K562 (cell line): ENCODE data around the gene RBM34. TPM values are rescaled to one million over a fixed set of nuclear protein-coding genes. Genes with fewer than 3 reads are reported as not detected.

Source experiments
- CEBPG ChIP-seq, 3 experiments: fragments of 200-800 bp in 1 of 3; sonication (Bioruptor generic) in 1 of 3; sonication (generic) in 1 of 3; formaldehyde crosslinking in 1 of 3; IDR thresholded peaks in 2 of 3; conservative IDR thresholded peaks in 1 of 3; 2 replicates each; pipeline versions ENCODE4 v1.6.1 to v1.8.0; 2016 to 2022; ENCODE audit warnings: missing compliant biosample characterization in 2 of 3, missing genetic modification characterization in 2 of 3, mild to moderate bottlenecking in 1 of 3, missing genetic modification reagents in 1 of 3
- CREB3 ChIP-seq: fragments of 450-650 bp; conservative IDR thresholded peaks from 2 replicates; pipeline ENCODE4 v1.6.1; 2016; ENCODE audit warnings: missing genetic modification characterization, low read depth, mild to moderate bottlenecking, missing compliant biosample characterization, moderate library complexity
- MBD2 ChIP-seq: sonication (generic); IDR thresholded peaks from 2 replicates; pipeline ENCODE4 v1.6.1; 2016; ENCODE audit warnings: low read depth, borderline replicate concordance
- MLLT1 ChIP-seq, 2 experiments: fragments of 450-650 bp; IDR thresholded peaks; 2 replicates each; pipeline ENCODE4 v1.6.1; 2016
- NR2C1 ChIP-seq, 2 experiments: fragments of 450-650 bp; IDR thresholded peaks; 2 replicates each; pipeline ENCODE4 v1.6.1; 2017; ENCODE audit warnings: mild to moderate bottlenecking in 2 of 2, antibody characterized with exemption in 1 of 2, inconsistent platforms in 1 of 2, missing compliant biosample characterization in 1 of 2, missing genetic modification characterization in 1 of 2
- STAG1 ChIP-seq: sonication (generic); formaldehyde crosslinking; IDR thresholded peaks from 2 replicates; pipeline ENCODE4 v1.5.0; 2020; ENCODE audit warnings: missing genetic modification reagents, borderline replicate concordance
- ZBTB40 ChIP-seq, 2 experiments: fragments of 450-650 bp in 1 of 2; sonication (generic) in 1 of 2; formaldehyde crosslinking in 1 of 2; IDR thresholded peaks; 2 replicates each; pipeline versions ENCODE4 v1.7.1 to v1.9.0; 2016 to 2022; ENCODE audit warnings: inconsistent platforms in 1 of 2, mild to moderate bottlenecking in 1 of 2, missing genetic modification reagents in 1 of 2
- ZFX ChIP-seq: sonication (generic); formaldehyde crosslinking; IDR thresholded peaks from 2 replicates; pipeline ENCODE4 v1.8.0; 2022; ENCODE audit warnings: mild to moderate bottlenecking, missing genetic modification reagents, moderate library complexity
- ZNF512 ChIP-seq: IDR thresholded peaks from 2 replicates; pipeline ENCODE4 v1.6.1; 2016; ENCODE audit warnings: missing genetic modification characterization, missing compliant biosample characterization
- polyA plus RNA-seq, 8 experiments: library from polyadenylated mRNA; depleted of rRNA in 4 of 8; stranded (reverse) in 5 of 8; unstranded in 3 of 8; fragments of >200 nt; fragmentation: Nextera tagmentation in 2 of 8; fragmentation: Illumina TruSeq in 1 of 8; extraction: Ambion mirVana in 2 of 8; extraction: Trizol in 1 of 8; gene quantifications; 2 replicates each; pipeline versions ENCODE4 v1.2.1 to v1.2.3, GENCODE V29; 2011 to 2014; ENCODE audit warnings: inconsistent platforms in 1 of 8, missing spikeins in 1 of 8
- total RNA-seq, 7 experiments: library from RNA; depleted of rRNA in 6 of 7; stranded (reverse); fragments of >200 nt in 6 of 7; fragmentation: Illumina TruSeq in 2 of 7; extraction: Trizol in 2 of 7; gene quantifications; 2 replicates each; pipeline versions ENCODE4 v1.2.1 to v1.2.3, GENCODE V29; 2011 to 2021; ENCODE audit warnings: low replicate concordance in 1 of 7

Gene RBM34
- total and polyA plus RNA-seq, 9 of the 15 experiments (the other 6 are each of a cell fraction or from before 2014, with no cell fraction given): 64.0 to 178 (median 124) TPM

GRCh38 chr1:235127732-235128455 lies 33.2 kb downstream of the RBM34 start (continued):
- TF ChIP-seq STAG1 (CRISPR knock-in tag) (peak; percentile 50; the same call in 1 of the 2 replicates), CEBPG (CRISPR knock-in tag; IDR thresholded peaks at IDR 0.05) (no peak), CEBPG (tag; conservative IDR thresholded peaks at IDR 0.05 in 1 of 2, IDR thresholded peaks at IDR 0.05 in 1 of 2) (0 out of 4 replicates have a peak, but pooled peaks of 1 of the 2 experiments have one; percentile 19), CREB3 (tag) (peak; percentile 54; the same call in 1 of the 2 replicates), MLLT1 (IDR thresholded peaks at IDR 0.05) (peak; percentile 10 to 34; a peak in 1 of 4 replicates), ZNF512 (tag) (peak; percentile 28; the same call in 1 of the 2 replicates), ZFX (no peak), NR2C1 (IDR thresholded peaks at IDR 0.05) (no peak), NR2C1 (tag; IDR thresholded peaks at IDR 0.05) (no peak), MBD2 (no peak), ZBTB40 (IDR thresholded peaks at IDR 0.05) (no peak), ZBTB40 (CRISPR knock-in tag; IDR thresholded peaks at IDR 0.05) (no peak)
